ENCODE data around the gene ERBB4.

The ERBB4 gene

GRCh38 chr2:211692689-211693088 lies 845.9 kb downstream of the ERBB4 start (continued):
- no peak for TF ChIP-seq ZNF8 (CRISPR knock-in tag; IDR thresholded peaks at IDR 0.05)
- TF ChIP-seq, protein P1, sequence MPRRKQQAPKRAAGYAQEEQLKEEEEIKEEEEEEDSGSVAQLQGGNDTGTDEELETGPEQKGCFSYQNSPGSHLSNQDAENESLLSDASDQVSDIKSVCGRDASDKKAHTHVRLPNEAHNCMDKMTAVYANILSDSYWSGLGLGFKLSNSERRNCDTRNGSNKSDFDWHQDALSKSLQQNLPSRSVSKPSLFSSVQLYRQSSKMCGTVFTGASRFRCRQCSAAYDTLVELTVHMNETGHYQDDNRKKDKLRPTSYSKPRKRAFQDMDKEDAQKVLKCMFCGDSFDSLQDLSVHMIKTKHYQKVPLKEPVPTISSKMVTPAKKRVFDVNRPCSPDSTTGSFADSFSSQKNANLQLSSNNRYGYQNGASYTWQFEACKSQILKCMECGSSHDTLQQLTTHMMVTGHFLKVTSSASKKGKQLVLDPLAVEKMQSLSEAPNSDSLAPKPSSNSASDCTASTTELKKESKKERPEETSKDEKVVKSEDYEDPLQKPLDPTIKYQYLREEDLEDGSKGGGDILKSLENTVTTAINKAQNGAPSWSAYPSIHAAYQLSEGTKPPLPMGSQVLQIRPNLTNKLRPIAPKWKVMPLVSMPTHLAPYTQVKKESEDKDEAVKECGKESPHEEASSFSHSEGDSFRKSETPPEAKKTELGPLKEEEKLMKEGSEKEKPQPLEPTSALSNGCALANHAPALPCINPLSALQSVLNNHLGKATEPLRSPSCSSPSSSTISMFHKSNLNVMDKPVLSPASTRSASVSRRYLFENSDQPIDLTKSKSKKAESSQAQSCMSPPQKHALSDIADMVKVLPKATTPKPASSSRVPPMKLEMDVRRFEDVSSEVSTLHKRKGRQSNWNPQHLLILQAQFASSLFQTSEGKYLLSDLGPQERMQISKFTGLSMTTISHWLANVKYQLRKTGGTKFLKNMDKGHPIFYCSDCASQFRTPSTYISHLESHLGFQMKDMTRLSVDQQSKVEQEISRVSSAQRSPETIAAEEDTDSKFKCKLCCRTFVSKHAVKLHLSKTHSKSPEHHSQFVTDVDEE (CRISPR knock-in tag; IDR thresholded peaks at IDR 0.05) = no peak
- no peak for TF ChIP-seq GLIS3 (CRISPR knock-in tag; IDR thresholded peaks at IDR 0.05)
- TF ChIP-seq OSR1 (CRISPR knock-in tag; IDR thresholded peaks at IDR 0.05) = no peak
- TF ChIP-seq ZFP3 (CRISPR knock-in tag; IDR thresholded peaks at IDR 0.05) = no peak
- no peak for TF ChIP-seq CSDC2 (CRISPR knock-in tag; IDR thresholded peaks at IDR 0.05)
- no peak for TF ChIP-seq ZFP30 (CRISPR knock-in tag; IDR thresholded peaks at IDR 0.05)
- TF ChIP-seq ESRRG (CRISPR knock-in tag; IDR thresholded peaks at IDR 0.05) = no peak
- TF ChIP-seq ZNF565 (CRISPR knock-in tag; conservative IDR thresholded peaks at IDR 0.05; ENCODE audit: low read depth) = no peak
- TF ChIP-seq RARB (CRISPR knock-in tag; IDR thresholded peaks at IDR 0.05) = no peak

DNA sequence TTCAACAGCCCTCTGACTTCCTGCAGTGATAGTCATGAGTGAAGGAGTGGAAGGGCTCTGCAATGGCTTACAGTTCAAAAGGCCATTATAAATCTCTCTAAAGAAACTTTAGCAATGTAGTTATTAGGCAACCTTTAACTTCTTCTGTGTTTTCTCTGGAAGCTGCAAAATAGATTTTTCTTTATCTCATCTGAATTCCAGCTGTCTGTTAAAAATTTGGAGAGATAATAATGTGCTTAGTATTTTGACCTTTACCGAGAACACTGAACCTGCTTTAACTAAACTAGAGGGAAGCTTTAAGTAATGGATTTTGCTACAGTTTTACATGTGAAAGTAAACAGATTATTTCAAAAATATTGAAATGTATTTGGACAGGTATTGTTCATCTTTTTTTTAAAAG lies 847.9 kb downstream of the ERBB4 start:
- no peak for TF ChIP-seq SNAI2 (CRISPR knock-in tag; IDR thresholded peaks at IDR 0.05)
- TF ChIP-seq CSRNP3 (CRISPR knock-in tag; IDR thresholded peaks at IDR 0.05) = no peak
- peak; percentile 85 for TF ChIP-seq ISL1 (CRISPR knock-in tag; IDR thresholded peaks at IDR 0.05)
- no peak for TF ChIP-seq ESRRG (CRISPR knock-in tag; IDR thresholded peaks at IDR 0.05)
- TF ChIP-seq ARNTL (CRISPR knock-in tag; IDR thresholded peaks at IDR 0.05; ENCODE audit: borderline replicate concordance, low read depth) = no peak
- ATAC-seq = no peak

DNA sequence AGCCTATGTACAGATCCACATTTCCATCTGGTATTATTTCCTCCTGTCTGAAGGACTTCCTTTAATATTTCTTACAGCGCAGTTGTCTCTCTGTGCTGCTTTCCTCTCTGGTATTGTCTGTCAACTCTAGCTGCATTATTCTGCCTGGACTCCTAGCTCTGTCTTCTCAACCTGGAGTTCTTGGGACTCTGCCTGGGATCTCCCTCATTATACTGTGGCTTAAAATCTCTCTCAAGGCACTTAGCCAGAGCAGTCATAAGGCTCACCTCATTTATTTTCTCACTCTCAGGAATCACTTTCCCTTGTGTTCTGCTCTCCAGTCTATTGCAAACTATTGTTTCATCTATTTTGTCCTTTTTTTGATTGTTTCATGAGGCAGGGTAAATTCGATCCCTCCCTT lies 850.4 kb downstream of the ERBB4 start:
- TF ChIP-seq OSR1 (CRISPR knock-in tag; IDR thresholded peaks at IDR 0.05) (no peak), CSDC2 (CRISPR knock-in tag; IDR thresholded peaks at IDR 0.05) (no peak), SNAI2 (CRISPR knock-in tag; IDR thresholded peaks at IDR 0.05) (no peak), CREB5 (CRISPR knock-in tag; IDR thresholded peaks at IDR 0.05; ENCODE audit: low read depth) (no peak), ESRRG (CRISPR knock-in tag; IDR thresholded peaks at IDR 0.05) (no peak), CSRNP3 (CRISPR knock-in tag; IDR thresholded peaks at IDR 0.05) (no peak), ISL1 (CRISPR knock-in tag; IDR thresholded peaks at IDR 0.05) (no peak), ZC3H10 (CRISPR knock-in tag; IDR thresholded peaks at IDR 0.05) (no peak)
- no peak for ATAC-seq

DNA sequence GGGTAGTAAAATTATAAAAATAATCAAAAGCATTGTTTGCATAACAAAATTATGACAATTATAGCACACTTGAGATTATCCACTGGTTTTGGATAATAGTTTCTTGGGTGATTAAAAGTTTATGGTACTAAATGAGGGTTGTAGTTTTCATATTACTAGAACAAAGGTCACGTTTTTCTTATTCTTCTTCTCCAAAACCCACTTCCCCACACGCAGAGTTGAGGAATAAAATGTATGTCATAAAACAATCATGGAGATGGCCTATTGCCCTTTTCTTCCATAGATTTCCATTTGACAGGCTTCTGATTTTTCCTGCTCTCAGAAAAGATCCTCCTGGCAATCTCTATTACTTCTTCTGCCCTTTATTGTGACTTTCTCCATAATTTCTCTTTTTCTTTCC lies 863.9 kb downstream of the ERBB4 start:
- ATAC-seq = no peak
- TF ChIP-seq GLIS3 (CRISPR knock-in tag; IDR thresholded peaks at IDR 0.05) (no peak), PATZ1 (CRISPR knock-in tag; IDR thresholded peaks at IDR 0.05; ENCODE audit: borderline replicate concordance) (no peak), ZNF8 (CRISPR knock-in tag; IDR thresholded peaks at IDR 0.05) (no peak), TOX (CRISPR knock-in tag; IDR thresholded peaks at IDR 0.05; ENCODE audit: borderline replicate concordance) (no peak), ARNTL (CRISPR knock-in tag; IDR thresholded peaks at IDR 0.05; ENCODE audit: borderline replicate concordance, low read depth) (no peak), ZNF70 (CRISPR knock-in tag; IDR thresholded peaks at IDR 0.05) (no peak), RARB (CRISPR knock-in tag; IDR thresholded peaks at IDR 0.05) (no peak), ZC3H10 (CRISPR knock-in tag; IDR thresholded peaks at IDR 0.05) (no peak), OSR1 (CRISPR knock-in tag; IDR thresholded peaks at IDR 0.05) (no peak), CSRNP3 (CRISPR knock-in tag; IDR thresholded peaks at IDR 0.05) (no peak)
- TF ChIP-seq, protein P1 (CRISPR knock-in tag; IDR thresholded peaks at IDR 0.05) = no peak
- TF ChIP-seq, protein P2, sequence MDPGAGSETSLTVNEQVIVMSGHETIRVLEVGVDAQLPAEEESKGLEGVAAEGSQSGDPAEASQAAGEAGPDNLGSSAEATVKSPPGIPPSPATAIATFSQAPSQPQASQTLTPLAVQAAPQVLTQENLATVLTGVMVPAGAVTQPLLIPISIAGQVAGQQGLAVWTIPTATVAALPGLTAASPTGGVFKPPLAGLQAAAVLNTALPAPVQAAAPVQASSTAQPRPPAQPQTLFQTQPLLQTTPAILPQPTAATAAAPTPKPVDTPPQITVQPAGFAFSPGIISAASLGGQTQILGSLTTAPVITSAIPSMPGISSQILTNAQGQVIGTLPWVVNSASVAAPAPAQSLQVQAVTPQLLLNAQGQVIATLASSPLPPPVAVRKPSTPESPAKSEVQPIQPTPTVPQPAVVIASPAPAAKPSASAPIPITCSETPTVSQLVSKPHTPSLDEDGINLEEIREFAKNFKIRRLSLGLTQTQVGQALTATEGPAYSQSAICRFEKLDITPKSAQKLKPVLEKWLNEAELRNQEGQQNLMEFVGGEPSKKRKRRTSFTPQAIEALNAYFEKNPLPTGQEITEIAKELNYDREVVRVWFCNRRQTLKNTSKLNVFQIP (CRISPR knock-in tag; IDR thresholded peaks at IDR 0.05; ENCODE audit: borderline replicate concordance, low read depth) = no peak

Measured in SK-N-SH treated with all-trans-retinoic acid at 6 μM for 48 hours (cell line).